OCI-LY7 (cell line): ENCODE data around the gene FOXO3. TPM values are rescaled to one million over a fixed set of nuclear protein-coding genes. Genes with fewer than 3 reads are reported as not detected.

Experiments used
- BruUV-seq: library from RNA; stranded (reverse); fragments of 400-500 nt; replicated peaks from 2 replicates; lab custom pipeline; 2021; lab: Mats Ljungman, UMichigan
- CTCF ChIA-PET: fragments of 300-600 bp; sonication (Branson Sonifier 250); formaldehyde crosslinking; loops from one replicate; lab custom pipeline; 2022; ENCODE audit warnings: antibody characterized with exemption; ENCODE audit not compliant: unreplicated experiment; lab: Charles Lee
- POLR2A ChIA-PET: fragments of 300-600 bp; sonication (Branson Sonifier 250); formaldehyde crosslinking; loops from one replicate; lab custom pipeline; 2022; ENCODE audit warnings: antibody characterized with exemption; lab: Charles Lee
- DNase-seq: peaks from one replicate; pipeline ENCODE4 v3.0.0-alpha.2; 2015; ENCODE audit warnings: low spot score
- H2AFZ ChIP-seq: fragments of 200-600 bp; sonication (generic), shearing (Covaris generic); 2 replicates; pipeline ENCODE4 v1.6.1; 2014; ENCODE audit warnings: mild to moderate bottlenecking, antibody characterized with exemption, low read length, moderate library complexity
- H3K27ac ChIP-seq: fragments of 200-600 bp; sonication (generic); 2 replicates; pipeline ENCODE4 v1.5.1; 2014; ENCODE audit warnings: mixed run types, low read depth, mild to moderate bottlenecking, moderate library complexity, low read length, inconsistent platforms; ENCODE audit not compliant: poor library complexity, severe bottlenecking
- H3K36me3 ChIP-seq: fragments of 200-600 bp; sonication (generic); 2 replicates; pipeline ENCODE4 v1.6.1; 2014; ENCODE audit warnings: mild to moderate bottlenecking, antibody characterized with exemption, low read length, moderate library complexity, mixed read lengths; ENCODE audit not compliant: insufficient read depth
- H3K4me1 ChIP-seq: fragments of 200-600 bp; sonication (generic); 2 replicates; pipeline ENCODE4 v1.5.1; 2014; ENCODE audit warnings: mild to moderate bottlenecking, low read length; ENCODE audit not compliant: insufficient read depth, poor library complexity, severe bottlenecking
- H3K4me2 ChIP-seq: fragments of 200-600 bp; sonication (generic); 2 replicates; pipeline ENCODE4 v1.6.1; 2014; ENCODE audit warnings: mild to moderate bottlenecking, low read length
- H3K4me3 ChIP-seq: fragments of 200-600 bp; sonication (generic); 2 replicates; pipeline ENCODE4 v1.5.1; 2014; ENCODE audit warnings: mild to moderate bottlenecking, low read depth, low read length; ENCODE audit not compliant: poor library complexity, severe bottlenecking
- H3K79me2 ChIP-seq: fragments of 200-600 bp; sonication (generic); 2 replicates; pipeline ENCODE4 v1.6.1; 2016; ENCODE audit warnings: low read depth, mild to moderate bottlenecking, low read length, moderate library complexity, mixed read lengths; ENCODE audit not compliant: insufficient read depth
- H3K9me2 ChIP-seq: fragments of 200-600 bp; sonication (generic); 2 replicates; pipeline ENCODE4 v1.6.1; 2016; ENCODE audit warnings: mild to moderate bottlenecking, low read length, mixed read lengths; ENCODE audit not compliant: insufficient read depth
- H3K9me3 ChIP-seq: fragments of 200-600 bp; sonication (generic); 2 replicates; pipeline ENCODE4 v1.6.1; 2014; ENCODE audit warnings: mild to moderate bottlenecking, mixed run types, low read length, mixed read lengths
- H4K20me1 ChIP-seq: fragments of 200-600 bp; sonication (generic); 2 replicates; pipeline ENCODE4 v1.6.1; 2014; ENCODE audit warnings: mild to moderate bottlenecking, antibody characterized with exemption, low read length, moderate library complexity, mixed read lengths; ENCODE audit not compliant: insufficient read depth
- CTCF ChIP-seq: fragments of 200-600 bp; sonication (generic); conservative IDR thresholded peaks from 2 replicates; pipeline ENCODE4 v1.5.1; 2014; ENCODE audit warnings: mild to moderate bottlenecking, antibody characterized with exemption, low read length, moderate library complexity, mixed read lengths
- EZH2phosphoT487 ChIP-seq: fragments of 200-600 bp; sonication (generic); IDR thresholded peaks from 2 replicates; pipeline ENCODE4 v1.6.1; 2018; ENCODE audit warnings: low read depth, borderline replicate concordance, mild to moderate bottlenecking, mixed run types, antibody characterized with exemption, low read length, moderate library complexity, mixed read lengths
- intact Hi-C: fragments of 100-400 bp; cut with micrococcal nuclease; formaldehyde crosslinking; loops from one replicate; pipeline ENCODE4 v1.10.0; 2022; ENCODE audit not compliant: unreplicated experiment
- total RNA-seq, 2 experiments: library from RNA; depleted of rRNA in 1 of 2; stranded (reverse); fragments of >200 nt in 1 of 2; shearing (Covaris generic) in 1 of 2; gene quantifications; 2 replicates each; pipeline ENCODE4 v1.2.3, GENCODE V29; 2014 to 2022

FOXO3 gene
- total RNA-seq, 2 experiments from 2014 or later: 3.8 to 9.9 TPM

GRCh38 chr6:108587258-108588059, 26.7 kb downstream of the FOXO3 start:
- TF ChIP-seq EZH2phosphoT487: no peak
- no peak for TF ChIP-seq CTCF
- Histone ChIP-seq H3K4me2 (peak overlapping the region; percentile 32; the same call in 1 of the 2 replicates), H3K79me2 (peaks cover 18% of the 10 kb centered on the region; the same call in 1 of the 2 replicates), H3K4me3 (no peak overlapping the region), H3K27ac (no peak overlapping the region), H3K9me2 (no peaks in the 10 kb centered on the region), H4K20me1 (no peaks in the 10 kb centered on the region), H3K9me3 (no peaks in the 10 kb centered on the region), H2AFZ (no peak overlapping the region), H3K4me1 (peaks cover 59% of the 10 kb centered on the region), H3K36me3 (no peaks in the 10 kb centered on the region)
- ChIA-PET CTCF (no interaction called here), POLR2A (interaction anchor here (0.6 to 2.8 kb wide), 5 partner anchors 10 to 876 kb away, joined by 3 to 17 read pairs (median 3); no protein-coding TSS in a partner anchor)
- BruUV-seq: no TSS peak
- no peak for DNase-seq
- intact Hi-C loops: no loop called here

- Histone ChIP-seq H4K20me1 (no peaks in the 10 kb centered on the region), H3K4me1 (peaks cover 70% of the 10 kb centered on the region)
- POLR2A ChIA-PET: interaction anchor here (0.6 to 2.8 kb wide), 5 partner anchors 9 to 875 kb away, joined by 3 to 17 read pairs (median 3); no protein-coding TSS in a partner anchor
Observed at GRCh38 chr6:108588586-108588985, 27.9 kb downstream of the FOXO3 start.

More at GRCh38 chr6:108588586-108588985, 27.9 kb downstream of the FOXO3 start:
- peak overlapping the region; percentile 69 for H3K4me2 ChIP-seq
- CTCF ChIA-PET: interaction anchor here (0.6 to 1.1 kb wide), 2 partner anchors 10 to 197 kb away, joined by 3 read pairs; no protein-coding TSS in a partner anchor
- H3K36me3 ChIP-seq: no peaks in the 10 kb centered on the region
- peaks cover 18% of the 10 kb centered on the region; the same call in 1 of the 2 replicates for H3K79me2 ChIP-seq
- H3K9me3 ChIP-seq: no peaks in the 10 kb centered on the region
- intact Hi-C loops: no loop called here
- TF ChIP-seq CTCF (no peak), EZH2phosphoT487 (no peak)
- DNase-seq: peak; percentile 40
- peak overlapping the region; percentile 36 for H3K27ac ChIP-seq
- H2AFZ ChIP-seq: peak overlapping the region; percentile 45; the same call in 1 of the 2 replicates
- peak overlapping the region; percentile 48 for H3K4me3 ChIP-seq
- no TSS peak for BruUV-seq
- no peaks in the 10 kb centered on the region for H3K9me2 ChIP-seq
